Endothelial cell of umbilical vein (primary cell): ENCODE results near the gene TBC1D8.

ENCODE experiments used
- EZH2 ChIP-seq: IDR thresholded peaks from 2 replicates; pipeline ENCODE4 v1.6.1; 2012; ENCODE audit warnings: borderline replicate concordance, low read depth, mild to moderate bottlenecking, moderate library complexity, low read length, inconsistent platforms; ENCODE audit not compliant: severe bottlenecking
- TF ChIP-seq, protein P1 (sequence below), 2 donors: IDR thresholded peaks; 1 replicate in 1 of 2; 2 replicates in 1 of 2; pipeline ENCODE4 v1.5.1; 2011; ENCODE audit warnings: low read length in 2 of 2, mild to moderate bottlenecking in 2 of 2, moderate library complexity in 2 of 2, control low read depth in 1 of 2, inconsistent platforms in 1 of 2, low read depth in 1 of 2; ENCODE audit not compliant: insufficient read depth in 1 of 2; ENCODE audit errors: extremely low read depth in 1 of 2

GRCh38 chr2:101140237-101140636 is 10.9 kb downstream of the TBC1D8 start:
- TF ChIP-seq, protein P1, sequence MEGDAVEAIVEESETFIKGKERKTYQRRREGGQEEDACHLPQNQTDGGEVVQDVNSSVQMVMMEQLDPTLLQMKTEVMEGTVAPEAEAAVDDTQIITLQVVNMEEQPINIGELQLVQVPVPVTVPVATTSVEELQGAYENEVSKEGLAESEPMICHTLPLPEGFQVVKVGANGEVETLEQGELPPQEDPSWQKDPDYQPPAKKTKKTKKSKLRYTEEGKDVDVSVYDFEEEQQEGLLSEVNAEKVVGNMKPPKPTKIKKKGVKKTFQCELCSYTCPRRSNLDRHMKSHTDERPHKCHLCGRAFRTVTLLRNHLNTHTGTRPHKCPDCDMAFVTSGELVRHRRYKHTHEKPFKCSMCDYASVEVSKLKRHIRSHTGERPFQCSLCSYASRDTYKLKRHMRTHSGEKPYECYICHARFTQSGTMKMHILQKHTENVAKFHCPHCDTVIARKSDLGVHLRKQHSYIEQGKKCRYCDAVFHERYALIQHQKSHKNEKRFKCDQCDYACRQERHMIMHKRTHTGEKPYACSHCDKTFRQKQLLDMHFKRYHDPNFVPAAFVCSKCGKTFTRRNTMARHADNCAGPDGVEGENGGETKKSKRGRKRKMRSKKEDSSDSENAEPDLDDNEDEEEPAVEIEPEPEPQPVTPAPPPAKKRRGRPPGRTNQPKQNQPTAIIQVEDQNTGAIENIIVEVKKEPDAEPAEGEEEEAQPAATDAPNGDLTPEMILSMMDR (IDR thresholded peaks at IDR 0.05; ENCODE audit: extremely low read depth in 1 of 2, insufficient read depth in 1 of 2, low read depth in 1 of 2, low read length in 2 of 2), result no peak
- no peak for TF ChIP-seq EZH2
